GM18507 (cell line): Measurements from ENCODE around the gene PPM1M.
"Not testable (repeated sequence)": the region's sequence is repeated elsewhere in the genome, so short reads cannot be mapped to it uniquely, and the experiment has no call there.

Source experiments
- DNase-seq: peaks from one replicate; pipeline ENCODE4 v3.0.0; 2011; ENCODE audit warnings: low read depth; ENCODE audit not compliant: insufficient read length; ENCODE audit errors: extremely low spot score
- FAIRE-seq: peaks from 2 replicates; lab custom pipeline; 2011; peaks lifted over from hg19 to GRCh38; lab: Jason Lieb, UNC

PPM1M gene

GRCh38 chr3:52268036-52268435, 22.5 kb downstream of the PPM1M start:
- DNase-seq (no peak), FAIRE-seq (no peak)

DNA sequence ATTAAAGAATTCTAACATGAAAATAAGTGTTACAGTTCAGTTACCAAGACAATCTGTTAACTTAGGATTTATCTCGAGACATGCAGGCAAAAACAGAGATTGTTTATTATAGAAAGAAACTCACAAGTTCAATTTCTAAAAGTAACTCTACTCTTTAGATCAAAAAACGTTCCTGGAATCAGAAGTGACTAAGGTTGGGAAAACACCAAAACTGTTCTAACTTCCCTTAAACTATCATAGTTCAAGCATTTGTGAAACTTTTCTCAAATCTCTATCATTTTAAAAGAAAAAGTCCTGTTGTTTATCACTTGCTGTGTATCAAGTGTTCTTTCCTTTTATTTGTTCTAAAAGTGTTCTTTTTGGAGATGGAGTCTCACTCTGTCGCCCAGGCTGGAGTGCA, 24.2 kb downstream of the PPM1M start:
- no peak for FAIRE-seq
- no peak for DNase-seq

GRCh38 chr3:52270252-52270754, 24.7 kb downstream of the PPM1M start:
- FAIRE-seq: no peak
- no peak for DNase-seq

DNA sequence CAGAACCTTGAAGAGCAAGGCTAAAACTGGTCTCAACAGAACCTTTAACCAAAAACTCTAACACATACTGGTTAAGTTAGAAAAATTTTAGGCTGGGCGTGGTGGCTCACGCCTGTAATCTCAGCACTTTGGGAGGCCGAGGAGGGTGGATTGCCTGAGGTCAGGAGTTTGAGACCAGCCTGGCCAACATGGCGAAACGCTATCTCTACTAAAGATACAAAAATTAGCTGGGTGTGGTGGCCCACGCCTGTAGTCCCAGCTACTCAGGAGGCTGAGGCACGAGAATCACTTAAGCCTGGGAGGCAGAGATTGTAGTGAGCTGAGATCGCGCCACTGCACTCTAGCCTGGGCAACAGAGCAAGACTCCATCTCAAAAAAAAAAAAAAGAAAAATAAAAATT, 26.6 kb downstream of the PPM1M start:
- not testable (repeated sequence) for FAIRE-seq, DNase-seq

DNA sequence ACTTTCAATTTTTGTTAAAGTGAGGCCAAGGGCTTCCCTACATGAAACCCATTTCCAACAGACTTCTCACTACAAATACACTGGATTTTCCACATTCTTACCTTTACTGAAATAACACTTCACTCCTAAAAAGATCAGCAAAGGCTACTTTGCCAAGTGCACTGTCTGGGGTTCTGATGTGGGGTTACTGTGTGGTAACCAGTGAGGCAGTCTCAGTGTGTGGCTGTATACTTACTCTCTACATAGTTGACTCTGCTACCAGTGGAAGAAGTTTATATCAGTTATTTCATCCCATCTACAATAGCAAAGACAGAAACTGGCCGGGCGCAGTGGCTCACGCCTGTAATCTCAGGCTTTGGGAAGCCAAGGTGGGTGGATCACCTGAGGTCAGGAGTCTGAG, 27.3 kb downstream of the PPM1M start:
- FAIRE-seq (no peak), DNase-seq (no peak)

GRCh38 chr3:52274781-52275180, 29.2 kb downstream of the PPM1M start:
- FAIRE-seq, DNase-seq: not testable (repeated sequence)

- DNase-seq: no peak
- peak; percentile 79 for FAIRE-seq
These were observed 31.8 kb downstream of the PPM1M start for GRCh38 chr3:52277071-52277964.

DNA sequence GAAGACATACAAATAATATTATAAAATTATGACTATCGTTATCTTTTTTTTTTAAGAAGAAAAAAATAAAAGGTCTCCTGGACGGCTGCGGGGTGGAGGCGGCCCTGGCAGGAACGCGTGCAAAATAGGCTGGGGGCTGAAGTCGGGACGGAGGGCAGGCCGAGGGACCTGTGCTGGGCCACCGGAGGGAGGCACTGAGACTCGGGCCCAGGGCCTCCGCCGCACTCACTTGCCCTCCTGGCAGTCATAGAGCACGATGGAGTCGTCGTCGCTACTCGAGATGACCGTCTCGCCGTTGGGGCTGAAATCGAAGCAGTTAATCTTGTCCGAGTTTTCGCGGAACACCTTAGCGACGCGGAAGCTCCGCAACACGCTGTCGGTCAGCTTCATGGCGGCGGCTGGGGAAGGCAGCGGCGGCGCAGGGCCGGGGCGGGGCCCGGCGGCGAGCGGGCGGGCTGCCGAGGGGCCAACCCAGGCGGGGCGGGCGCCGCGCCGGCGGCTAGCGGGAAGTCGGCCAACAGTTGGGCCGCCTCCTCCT, 32.5 kb downstream of the PPM1M start:
- DNase-seq (no peak), FAIRE-seq (peak; percentile 56)

- peak; percentile 92 for DNase-seq
- FAIRE-seq: peak; percentile 91
These were observed 33.0 kb downstream of the PPM1M start, which contains the start of gene WDR82 for GRCh38 chr3:52278510-52279069. WDR82 (minus strand) TSS chr3:52278649; CDS start chr3:52278361, 288 bp downstream.

DNA sequence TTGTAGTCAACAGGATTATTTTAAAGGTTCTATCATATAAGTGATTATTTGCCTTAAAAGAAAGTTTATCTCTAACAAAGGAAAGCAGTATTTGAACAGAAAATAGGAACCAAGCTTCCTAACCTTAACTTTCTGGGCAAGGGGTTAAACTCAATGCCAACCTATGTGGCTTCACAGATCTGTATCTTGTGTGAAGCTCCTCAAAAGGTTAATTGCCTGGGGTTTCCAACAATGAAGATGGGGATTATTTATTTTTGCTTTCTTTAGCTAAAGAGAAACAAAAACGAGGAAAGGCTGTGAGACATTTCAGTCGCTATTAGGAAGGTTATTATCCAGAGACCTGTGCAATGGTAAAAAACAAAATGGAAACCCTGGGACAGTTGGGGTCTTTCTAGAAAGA, 34.0 kb downstream of the PPM1M start:
- FAIRE-seq (no peak), DNase-seq (no peak)

- FAIRE-seq (no peak), DNase-seq (no peak)
These were observed 34.5 kb downstream of the PPM1M start for GRCh38 chr3:52280050-52280461.

- FAIRE-seq (no peak), DNase-seq (no peak)
These were observed 36.6 kb downstream of the PPM1M start for GRCh38 chr3:52281981-52282801.

GRCh38 chr3:52283306-52283705, 37.7 kb downstream of the PPM1M start:
- FAIRE-seq (no peak), DNase-seq (no peak)

GRCh38 chr3:52284051-52284450, 38.5 kb downstream of the PPM1M start:
- not testable (repeated sequence) for DNase-seq, FAIRE-seq

GRCh38 chr3:52286777-52287110, 41.2 kb downstream of the PPM1M start:
- DNase-seq (no peak), FAIRE-seq (no peak)

GRCh38 chr3:52288674-52289073, 43.1 kb downstream of the PPM1M start:
- FAIRE-seq (no peak), DNase-seq (no peak)

GRCh38 chr3:52289338-52289746, 43.8 kb downstream of the PPM1M start:
- FAIRE-seq: no peak
- DNase-seq: no peak

- FAIRE-seq: no peak
These were observed 44.4 kb downstream of the PPM1M start for GRCh38 chr3:52289747-52290595.

More at GRCh38 chr3:52289747-52290595, 44.4 kb downstream of the PPM1M start:
- DNase-seq: no peak
